HEK293 (cell line): ENCODE results near the gene CALHM2.

ENCODE experiments used
- CTCF ChIA-PET: fragments of 350-600 bp; formaldehyde crosslinking; extraction: SDS; loops from one replicate; lab custom pipeline; 2021; ENCODE audit warnings: antibody characterized with exemption; lab: Yijun Ruan, JAX
- POLR2A ChIA-PET: fragments of 300-600 bp; formaldehyde crosslinking; extraction: SDS; loops from one replicate; lab custom pipeline; 2020; ENCODE audit warnings: antibody characterized with exemption, inconsistent platforms; lab: Yijun Ruan, JAX
- H3K27ac ChIP-seq: fragments of 200-500 bp; sonication (Bioruptor generic); 2 replicates; pipeline ENCODE4 v1.5.1; 2014; ENCODE audit warnings: low read depth, low read length, control low read depth, inconsistent platforms; ENCODE audit errors: extremely low read depth
- H3K36me3 ChIP-seq, 2 experiments: fragments of 200-500 bp in 1 of 2; sonication (Bioruptor generic) in 1 of 2; 1 replicate in 1 of 2; 2 replicates in 1 of 2; pipeline ENCODE4 v1.5.1; 2014 to 2017; ENCODE audit warnings: inconsistent platforms in 2 of 2, low read length in 2 of 2; ENCODE audit not compliant: control insufficient read depth in 2 of 2, insufficient read depth in 1 of 2
- H3K4me1 ChIP-seq: fragments of 200-500 bp; sonication (Bioruptor generic); 2 replicates; pipeline ENCODE4 v1.5.1; 2014; ENCODE audit warnings: mild to moderate bottlenecking, low read length, inconsistent platforms; ENCODE audit not compliant: control insufficient read depth, insufficient read depth
- H3K4me3 ChIP-seq: 2 replicates; pipeline ENCODE4 v1.5.1; 2011; ENCODE audit warnings: low read depth, mild to moderate bottlenecking, control low read depth, low read length, moderate library complexity
- H3K9me3 ChIP-seq: fragments of 200-500 bp; sonication (Bioruptor generic); 2 replicates; pipeline ENCODE4 v1.5.1; 2014; ENCODE audit warnings: low read depth, low read length, inconsistent platforms; ENCODE audit not compliant: control insufficient read depth, insufficient read depth
- PRDM10 ChIP-seq: fragments of 450-650 bp; formaldehyde crosslinking; IDR thresholded peaks from 2 replicates; pipeline ENCODE4 v1.5.1; 2016; ENCODE audit warnings: missing biosample characterization, missing genetic modification characterization
- SCRT1 ChIP-seq: fragments of 450-650 bp; formaldehyde crosslinking; IDR thresholded peaks from 2 replicates; pipeline ENCODE4 v1.5.1; 2016; ENCODE audit warnings: missing biosample characterization, missing genetic modification characterization, borderline replicate concordance
- TRIM28 ChIP-seq: IDR thresholded peaks from 2 replicates; pipeline ENCODE4 v1.6.1; 2011; ENCODE audit warnings: low read length, control low read depth, borderline replicate concordance
- ZBTB1 ChIP-seq: fragments of 450-650 bp; formaldehyde crosslinking; IDR thresholded peaks from 2 replicates; pipeline ENCODE4 v1.5.1; 2016; ENCODE audit warnings: missing biosample characterization, missing genetic modification characterization
- ZBTB6 ChIP-seq: fragments of 450-650 bp; formaldehyde crosslinking; IDR thresholded peaks from 2 replicates; pipeline ENCODE4 v1.5.1; 2017; ENCODE audit warnings: missing biosample characterization, missing genetic modification characterization
- ZFP69B ChIP-seq: fragments of 450-650 bp; formaldehyde crosslinking; IDR thresholded peaks from 2 replicates; pipeline ENCODE4 v1.5.1; 2016; ENCODE audit warnings: missing biosample characterization, missing genetic modification characterization
- ZNF266 ChIP-seq: fragments of 450-650 bp; formaldehyde crosslinking; IDR thresholded peaks from 2 replicates; pipeline ENCODE4 v1.5.1; 2016; ENCODE audit warnings: missing biosample characterization, missing genetic modification characterization, low read depth
- ZNF423 ChIP-seq: fragments of 450-650 bp; formaldehyde crosslinking; IDR thresholded peaks from 2 replicates; pipeline ENCODE4 v1.5.1; 2016; ENCODE audit warnings: missing biosample characterization, missing genetic modification characterization
- ZNF501 ChIP-seq: fragments of 450-650 bp; formaldehyde crosslinking; IDR thresholded peaks from 2 replicates; pipeline ENCODE4 v1.5.1; 2016; ENCODE audit warnings: missing biosample characterization, missing genetic modification characterization
- ZNF624 ChIP-seq: fragments of 450-650 bp; formaldehyde crosslinking; IDR thresholded peaks from 2 replicates; pipeline ENCODE4 v1.5.1; 2017; ENCODE audit warnings: missing biosample characterization, missing genetic modification characterization
- ZNF626 ChIP-seq: fragments of 450-650 bp; sonication (Bioruptor Pico); formaldehyde crosslinking; IDR thresholded peaks from 2 replicates; pipeline ENCODE4 v1.5.1; 2018; ENCODE audit warnings: missing biosample characterization, missing genetic modification characterization, inconsistent platforms
- ZNF629 ChIP-seq: fragments of 450-650 bp; formaldehyde crosslinking; IDR thresholded peaks from 2 replicates; pipeline ENCODE4 v1.5.1; 2017; ENCODE audit warnings: missing biosample characterization, missing genetic modification characterization
- ZNF704 ChIP-seq: fragments of 450-650 bp; formaldehyde crosslinking; IDR thresholded peaks from 2 replicates; pipeline ENCODE4 v1.5.1; 2016; ENCODE audit warnings: missing biosample characterization, missing genetic modification characterization
- TF ChIP-seq, protein P1 (sequence below): fragments of 450-650 bp; formaldehyde crosslinking; IDR thresholded peaks from 2 replicates; pipeline ENCODE4 v1.5.1; 2016; ENCODE audit warnings: missing biosample characterization, missing genetic modification characterization
- TF ChIP-seq, protein P2 (sequence below): fragments of 450-650 bp; formaldehyde crosslinking; IDR thresholded peaks from 2 replicates; pipeline ENCODE4 v1.5.1; 2017; ENCODE audit warnings: missing biosample characterization, missing genetic modification characterization
- TF ChIP-seq, protein P3 (sequence below): fragments of 450-650 bp; formaldehyde crosslinking; IDR thresholded peaks from 2 replicates; pipeline ENCODE4 v1.5.1; 2017; ENCODE audit warnings: missing biosample characterization, missing genetic modification characterization
- TF ChIP-seq, protein P4 (sequence below): fragments of 450-650 bp; formaldehyde crosslinking; IDR thresholded peaks from 2 replicates; pipeline ENCODE4 v1.5.1; 2016; ENCODE audit warnings: missing biosample characterization, missing genetic modification characterization

Gene CALHM2

DNA sequence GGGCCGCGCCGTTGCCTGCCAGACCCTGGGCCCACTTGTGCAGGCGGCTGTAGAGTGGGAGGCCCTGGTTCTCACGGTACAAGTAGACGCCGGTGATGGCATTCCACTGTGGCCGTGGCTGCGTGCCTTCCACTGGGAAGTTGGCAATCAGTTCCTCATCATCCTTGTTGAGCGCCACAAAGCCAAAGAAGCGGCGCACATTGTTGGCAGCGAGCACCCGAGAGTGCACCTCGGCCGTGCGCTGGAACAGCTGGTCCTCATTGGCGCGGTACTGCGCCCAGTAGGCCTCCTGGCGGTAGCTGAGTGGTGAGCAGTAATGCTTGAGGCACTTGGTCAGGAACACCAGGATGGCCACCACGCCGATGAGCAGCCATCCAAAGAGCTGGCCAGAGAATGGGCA is 5.0 kb downstream of the CALHM2 start (continued):
- TF ChIP-seq ZNF629 (tag by site-specific recombination) (no peak), ZNF423 (no peak), ZNF626 (tag by site-specific recombination) (no peak)
- TF ChIP-seq, protein P1, sequence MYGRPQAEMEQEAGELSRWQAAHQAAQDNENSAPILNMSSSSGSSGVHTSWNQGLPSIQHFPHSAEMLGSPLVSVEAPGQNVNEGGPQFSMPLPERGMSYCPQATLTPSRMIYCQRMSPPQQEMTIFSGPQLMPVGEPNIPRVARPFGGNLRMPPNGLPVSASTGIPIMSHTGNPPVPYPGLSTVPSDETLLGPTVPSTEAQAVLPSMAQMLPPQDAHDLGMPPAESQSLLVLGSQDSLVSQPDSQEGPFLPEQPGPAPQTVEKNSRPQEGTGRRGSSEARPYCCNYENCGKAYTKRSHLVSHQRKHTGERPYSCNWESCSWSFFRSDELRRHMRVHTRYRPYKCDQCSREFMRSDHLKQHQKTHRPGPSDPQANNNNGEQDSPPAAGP (tag by site-specific recombination): no peak

GRCh38 chr10:103445767-103446567 is 6.2 kb downstream of the CALHM2 start:
- Histone ChIP-seq H3K27ac (no peak overlapping the region), H3K9me3 (no peaks in the 10 kb centered on the region), H3K36me3 (peaks cover 13 to 91% of the 10 kb centered on the region in 2 experiments; a peak in 2 of 3 replicates), H3K4me1 (peaks cover 5% of the 10 kb centered on the region; the same call in 1 of the 2 replicates), H3K4me3 (no peak overlapping the region)
- ChIA-PET POLR2A (no interaction called here), CTCF (interaction anchor here (0.7 kb wide), 1 partner anchor 28 kb away, joined by 3 read pairs; no protein-coding TSS in a partner anchor)
- no peak for TF ChIP-seq ZNF704 (tag by site-specific recombination)
- no peak for TF ChIP-seq ZNF501 (tag by site-specific recombination)
- TF ChIP-seq, protein P2, sequence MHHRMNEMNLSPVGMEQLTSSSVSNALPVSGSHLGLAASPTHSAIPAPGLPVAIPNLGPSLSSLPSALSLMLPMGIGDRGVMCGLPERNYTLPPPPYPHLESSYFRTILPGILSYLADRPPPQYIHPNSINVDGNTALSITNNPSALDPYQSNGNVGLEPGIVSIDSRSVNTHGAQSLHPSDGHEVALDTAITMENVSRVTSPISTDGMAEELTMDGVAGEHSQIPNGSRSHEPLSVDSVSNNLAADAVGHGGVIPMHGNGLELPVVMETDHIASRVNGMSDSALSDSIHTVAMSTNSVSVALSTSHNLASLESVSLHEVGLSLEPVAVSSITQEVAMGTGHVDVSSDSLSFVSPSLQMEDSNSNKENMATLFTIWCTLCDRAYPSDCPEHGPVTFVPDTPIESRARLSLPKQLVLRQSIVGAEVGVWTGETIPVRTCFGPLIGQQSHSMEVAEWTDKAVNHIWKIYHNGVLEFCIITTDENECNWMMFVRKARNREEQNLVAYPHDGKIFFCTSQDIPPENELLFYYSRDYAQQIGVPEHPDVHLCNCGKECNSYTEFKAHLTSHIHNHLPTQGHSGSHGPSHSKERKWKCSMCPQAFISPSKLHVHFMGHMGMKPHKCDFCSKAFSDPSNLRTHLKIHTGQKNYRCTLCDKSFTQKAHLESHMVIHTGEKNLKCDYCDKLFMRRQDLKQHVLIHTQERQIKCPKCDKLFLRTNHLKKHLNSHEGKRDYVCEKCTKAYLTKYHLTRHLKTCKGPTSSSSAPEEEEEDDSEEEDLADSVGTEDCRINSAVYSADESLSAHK (tag by site-specific recombination): no peak
- TF ChIP-seq TRIM28: no peak
- TF ChIP-seq ZBTB1 (tag by site-specific recombination): no peak
- TF ChIP-seq, protein P3, sequence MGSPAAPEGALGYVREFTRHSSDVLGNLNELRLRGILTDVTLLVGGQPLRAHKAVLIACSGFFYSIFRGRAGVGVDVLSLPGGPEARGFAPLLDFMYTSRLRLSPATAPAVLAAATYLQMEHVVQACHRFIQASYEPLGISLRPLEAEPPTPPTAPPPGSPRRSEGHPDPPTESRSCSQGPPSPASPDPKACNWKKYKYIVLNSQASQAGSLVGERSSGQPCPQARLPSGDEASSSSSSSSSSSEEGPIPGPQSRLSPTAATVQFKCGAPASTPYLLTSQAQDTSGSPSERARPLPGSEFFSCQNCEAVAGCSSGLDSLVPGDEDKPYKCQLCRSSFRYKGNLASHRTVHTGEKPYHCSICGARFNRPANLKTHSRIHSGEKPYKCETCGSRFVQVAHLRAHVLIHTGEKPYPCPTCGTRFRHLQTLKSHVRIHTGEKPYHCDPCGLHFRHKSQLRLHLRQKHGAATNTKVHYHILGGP (tag by site-specific recombination): no peak
- TF ChIP-seq SCRT1 (tag by site-specific recombination): no peak
- TF ChIP-seq ZNF624 (tag by site-specific recombination): no peak
- TF ChIP-seq, protein P4, sequence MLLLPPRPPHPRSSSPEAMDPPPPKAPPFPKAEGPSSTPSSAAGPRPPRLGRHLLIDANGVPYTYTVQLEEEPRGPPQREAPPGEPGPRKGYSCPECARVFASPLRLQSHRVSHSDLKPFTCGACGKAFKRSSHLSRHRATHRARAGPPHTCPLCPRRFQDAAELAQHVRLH (tag by site-specific recombination): no peak
- TF ChIP-seq ZBTB6 (tag by site-specific recombination): no peak
- TF ChIP-seq PRDM10 (tag by site-specific recombination): no peak
- no peak for TF ChIP-seq ZFP69B (tag by site-specific recombination)
- TF ChIP-seq ZNF266 (tag by site-specific recombination): no peak
